GM10248 (cell line): ENCODE results near the gene NPHP1.
"Not testable (repeated sequence)": the region's sequence is repeated elsewhere in the genome, so short reads cannot be mapped to it uniquely, and the experiment has no call there.

Experiments used
- CTCF ChIA-PET: fragments of 300-600 bp; sonication (Branson Sonifier 250); formaldehyde crosslinking; extraction: SDS; loops from one replicate; lab custom pipeline; 2021; ENCODE audit warnings: antibody characterized with exemption; lab: Yijun Ruan, JAX
- POLR2A ChIA-PET: fragments of 350-650 bp; sonication (Branson Sonifier 250); formaldehyde crosslinking; extraction: SDS; loops from one replicate; lab custom pipeline; 2020; ENCODE audit warnings: antibody characterized with exemption; lab: Yijun Ruan, JAX
- DNase-seq: peaks from one replicate; pipeline ENCODE4 v3.0.0; 2012; ENCODE audit errors: extremely low spot score
- TF ChIP-seq, protein P1 (sequence below): IDR thresholded peaks from 2 replicates; pipeline ENCODE4 v1.5.1; 2012; ENCODE audit warnings: mild to moderate bottlenecking, low read depth; ENCODE audit errors: extremely low read depth, missing control alignments, control extremely low read depth

NPHP1 gene

DNA sequence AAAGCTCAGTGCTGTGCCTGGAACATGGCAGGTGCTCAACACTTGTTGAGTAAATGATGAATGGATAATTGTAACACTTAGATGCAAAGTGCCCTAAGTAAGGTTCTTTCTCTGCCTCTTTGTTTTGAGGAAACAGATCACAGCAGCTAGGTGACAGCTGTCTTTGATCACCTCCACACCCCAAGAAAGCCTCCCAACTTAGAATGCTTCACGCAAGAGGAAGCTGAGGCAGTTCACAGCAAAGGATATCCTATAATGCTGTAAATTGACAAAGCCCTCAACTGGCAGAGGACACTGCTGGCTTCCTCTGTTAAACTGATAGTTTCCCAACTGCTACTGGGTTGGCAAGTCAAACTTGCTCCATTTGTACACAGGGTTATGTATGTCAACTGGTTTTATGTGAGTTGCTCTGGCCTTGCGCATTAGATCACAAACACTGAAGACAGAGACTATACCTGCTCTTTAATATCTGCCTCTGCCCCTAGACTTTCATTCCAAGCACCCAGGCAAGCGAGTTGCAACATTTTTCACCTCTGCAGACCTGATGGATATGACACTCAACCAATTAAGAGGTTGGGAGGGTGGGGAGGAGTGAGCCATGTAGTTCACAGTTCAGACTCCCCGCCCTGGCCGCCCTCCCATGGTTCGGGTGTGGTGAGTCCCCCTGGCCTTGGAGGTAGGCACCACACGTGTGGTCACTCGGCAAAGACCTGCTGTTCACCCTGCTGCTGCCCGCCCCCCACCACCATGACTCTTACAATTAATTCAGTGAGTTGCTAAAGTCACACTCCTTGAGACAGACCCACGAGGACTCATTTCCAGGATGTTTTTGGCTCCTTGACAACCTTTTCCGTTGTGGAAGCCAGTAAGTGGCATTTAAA is 84.4 kb downstream of the NPHP1 start:
- POLR2A ChIA-PET = no interaction called here
- CTCF ChIA-PET = no interaction called here
- TF ChIP-seq, protein P1, sequence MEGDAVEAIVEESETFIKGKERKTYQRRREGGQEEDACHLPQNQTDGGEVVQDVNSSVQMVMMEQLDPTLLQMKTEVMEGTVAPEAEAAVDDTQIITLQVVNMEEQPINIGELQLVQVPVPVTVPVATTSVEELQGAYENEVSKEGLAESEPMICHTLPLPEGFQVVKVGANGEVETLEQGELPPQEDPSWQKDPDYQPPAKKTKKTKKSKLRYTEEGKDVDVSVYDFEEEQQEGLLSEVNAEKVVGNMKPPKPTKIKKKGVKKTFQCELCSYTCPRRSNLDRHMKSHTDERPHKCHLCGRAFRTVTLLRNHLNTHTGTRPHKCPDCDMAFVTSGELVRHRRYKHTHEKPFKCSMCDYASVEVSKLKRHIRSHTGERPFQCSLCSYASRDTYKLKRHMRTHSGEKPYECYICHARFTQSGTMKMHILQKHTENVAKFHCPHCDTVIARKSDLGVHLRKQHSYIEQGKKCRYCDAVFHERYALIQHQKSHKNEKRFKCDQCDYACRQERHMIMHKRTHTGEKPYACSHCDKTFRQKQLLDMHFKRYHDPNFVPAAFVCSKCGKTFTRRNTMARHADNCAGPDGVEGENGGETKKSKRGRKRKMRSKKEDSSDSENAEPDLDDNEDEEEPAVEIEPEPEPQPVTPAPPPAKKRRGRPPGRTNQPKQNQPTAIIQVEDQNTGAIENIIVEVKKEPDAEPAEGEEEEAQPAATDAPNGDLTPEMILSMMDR = no peak
- DNase-seq = no peak

DNA sequence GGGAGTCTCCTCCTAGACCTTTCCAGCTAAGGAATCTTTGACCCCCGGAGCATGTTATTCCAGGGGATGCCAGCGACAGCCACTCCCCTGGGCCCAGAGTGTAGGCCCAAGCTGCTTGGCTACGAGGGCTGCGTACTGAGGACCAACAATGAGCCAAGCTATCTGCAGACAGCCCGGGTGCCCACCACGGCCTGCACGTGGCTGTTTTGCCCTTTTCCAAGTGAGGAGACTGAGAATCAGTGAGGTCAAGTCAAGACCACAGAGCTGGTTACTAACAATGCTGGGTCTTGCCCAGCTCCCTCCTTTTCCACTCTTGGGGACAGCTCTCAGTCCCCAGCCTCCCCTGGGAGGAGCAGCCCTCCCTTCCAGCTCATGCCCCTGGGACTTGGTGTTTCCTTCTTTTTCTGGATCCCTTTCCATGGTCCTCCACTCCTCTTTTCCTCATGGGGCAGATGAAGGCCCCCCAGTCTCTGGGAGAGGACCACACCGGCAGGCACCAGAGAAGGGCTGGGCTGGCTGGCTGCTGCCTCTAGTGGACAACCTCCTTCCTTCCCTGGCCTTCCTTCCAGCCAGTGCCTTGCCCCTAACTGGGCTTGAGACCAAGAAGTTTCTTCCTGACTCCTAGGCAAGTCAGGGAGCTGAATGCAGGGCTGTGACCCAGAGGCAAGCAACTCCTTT is 88.6 kb downstream of the NPHP1 start:
- TF ChIP-seq, protein P1 = no peak
- ChIA-PET POLR2A (no interaction called here), CTCF (interaction anchor here (1.9 kb wide), 1 partner anchor 41 kb away, joined by 4 read pairs; no protein-coding TSS in a partner anchor)
- no peak for DNase-seq

DNA sequence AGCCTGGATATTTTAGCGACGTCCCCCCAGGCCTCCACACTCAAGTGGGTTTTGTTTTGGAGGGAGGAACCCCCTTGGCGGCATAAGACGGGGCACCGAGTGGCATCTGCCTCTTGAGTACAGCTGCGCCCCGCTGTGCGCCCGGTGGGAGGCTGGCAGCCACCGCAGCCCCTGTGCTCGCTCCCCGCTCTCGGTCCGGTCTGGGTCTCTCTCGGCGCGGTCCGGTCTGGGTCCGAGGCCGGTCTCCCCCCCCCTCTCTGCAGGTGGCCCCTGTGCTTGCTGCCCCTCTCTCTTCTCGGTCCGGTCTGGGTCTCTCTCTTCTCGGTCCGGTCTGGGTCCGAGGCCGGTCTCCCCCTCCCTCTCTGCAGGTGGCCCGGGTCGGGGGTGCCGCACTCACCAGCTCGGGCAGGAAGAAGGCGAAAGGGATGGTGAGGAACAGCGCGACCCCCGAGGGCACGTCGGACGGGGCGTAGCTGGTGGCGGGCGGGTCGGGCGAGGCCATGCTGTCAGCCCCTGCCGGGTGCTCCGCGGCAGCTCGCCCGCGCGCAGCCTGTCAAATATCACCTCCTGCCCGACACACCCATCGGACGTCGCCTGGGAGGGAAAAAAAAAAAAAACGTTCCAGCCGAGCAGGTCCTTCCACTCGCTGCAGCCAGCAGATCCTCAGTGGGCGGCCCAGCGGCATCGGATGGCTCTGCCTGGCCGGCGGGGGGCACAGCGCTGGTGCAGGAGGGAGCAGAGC is 89.4 kb downstream of the NPHP1 start, which contains the start of gene MALL:
MALL (minus strand) TSS at position 532 of the 742 bp plus-strand sequence; CDS start at position 502, 30 bp downstream.
- CTCF ChIA-PET = interaction anchor here (1.9 kb wide), 1 partner anchor 41 kb away, joined by 4 read pairs; no protein-coding TSS in a partner anchor
- TF ChIP-seq, protein P1 = no peak
- POLR2A ChIA-PET = no interaction called here
- DNase-seq = no peak

DNA sequence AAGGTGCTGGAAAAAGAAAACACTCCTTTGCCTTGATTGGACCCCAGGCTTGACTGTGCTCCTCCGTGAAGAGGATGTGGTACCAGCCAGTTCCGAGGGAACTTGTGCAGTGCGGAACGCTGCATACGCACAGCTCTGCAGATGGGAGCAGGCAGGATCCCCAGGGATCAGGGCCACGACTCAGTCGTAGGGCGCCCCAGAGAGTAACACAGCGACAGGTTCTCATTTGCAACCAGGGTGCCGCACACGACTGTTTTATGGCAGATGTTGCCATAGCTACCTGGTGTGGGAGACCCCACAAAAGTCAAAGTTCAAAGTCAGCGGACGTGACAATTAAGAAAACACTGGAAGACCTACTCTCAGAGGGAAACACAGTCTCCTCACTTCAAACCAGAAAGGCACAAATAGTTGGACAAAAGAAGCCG is 90.0 kb downstream of the NPHP1 start:
- no peak for DNase-seq
- ChIA-PET POLR2A (no interaction called here), CTCF (interaction anchor here (1.9 kb wide), 1 partner anchor 42 kb away, joined by 4 read pairs; no protein-coding TSS in a partner anchor)
- TF ChIP-seq, protein P1 = no peak

DNA sequence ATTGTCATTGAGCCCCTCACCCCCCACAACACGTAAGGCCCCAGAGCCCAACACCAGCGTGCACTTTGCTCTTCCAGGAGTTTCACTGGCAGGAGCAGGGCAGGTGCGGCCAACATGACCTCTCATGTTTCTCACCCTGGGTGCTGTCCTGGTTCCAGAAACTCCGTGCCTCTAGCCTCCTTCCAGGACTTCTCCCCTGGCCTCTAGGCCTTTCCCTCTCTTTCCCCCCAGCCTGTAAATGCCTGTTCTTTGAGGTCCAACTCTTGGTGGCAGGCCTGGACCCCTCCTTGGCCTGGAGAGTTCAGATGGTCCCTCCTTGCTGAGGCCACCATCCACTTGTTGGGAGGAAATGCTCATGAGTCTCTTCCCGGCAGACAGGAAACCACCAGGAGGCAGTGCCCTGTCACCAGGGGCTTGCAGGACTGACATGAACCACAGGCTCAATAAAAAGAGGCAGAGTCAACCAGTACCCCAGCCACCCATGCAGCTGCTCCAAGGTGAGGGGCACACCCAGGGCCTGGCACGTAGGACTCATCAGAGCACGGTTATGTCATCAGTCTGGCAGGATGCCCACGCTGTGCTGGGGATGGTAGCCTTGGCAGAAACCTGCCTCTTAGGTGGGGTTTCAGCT is 90.7 kb downstream of the NPHP1 start:
- POLR2A ChIA-PET = no interaction called here
- CTCF ChIA-PET = interaction anchor here (1.9 kb wide), 1 partner anchor 43 kb away, joined by 4 read pairs; no protein-coding TSS in a partner anchor
- TF ChIP-seq, protein P1 = no peak
- no peak for DNase-seq

DNA sequence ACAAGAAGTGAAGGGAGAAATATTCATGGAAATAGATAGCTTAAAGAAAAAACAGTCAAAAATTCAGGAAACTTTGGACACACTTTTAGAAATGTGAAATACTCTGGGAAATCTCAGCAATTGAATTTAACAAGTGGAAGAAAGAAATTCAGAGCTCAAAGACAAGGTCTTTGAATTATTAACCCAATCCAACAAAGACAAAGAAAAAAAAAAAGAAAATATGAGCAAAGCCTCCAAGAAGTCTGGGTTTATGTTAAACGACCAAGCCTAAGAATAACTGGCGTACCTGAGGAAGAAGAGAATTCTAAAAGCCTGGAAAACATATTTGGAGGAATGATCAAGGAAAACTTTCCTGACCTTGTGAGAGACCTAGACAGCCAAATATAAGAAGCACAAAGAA is 96.5 kb downstream of the NPHP1 start:
- POLR2A ChIA-PET, CTCF ChIA-PET, DNase-seq: not testable (repeated sequence)
